Tibial nerve (tissue), 3 donors: ENCODE results near the gene KNL1.

ENCODE experiments used
- CTCF ChIP-seq, 5 experiments: fragments of 200-600 bp in 3 of 5; fragments of 450-650 bp in 2 of 5; sonication (generic) in 3 of 5; IDR thresholded peaks; one replicate each; pipeline ENCODE4 v1.5.1; 2016 to 2019; ENCODE audit warnings: antibody characterized with exemption in 5 of 5, mild to moderate bottlenecking in 3 of 5, moderate library complexity in 2 of 5
- POLR2A ChIP-seq, 2 donors: fragments of 450-650 bp; IDR thresholded peaks; one replicate each; pipeline ENCODE4 v1.6.1; 2017; ENCODE audit warnings: antibody characterized with exemption in 2 of 2, mild to moderate bottlenecking in 2 of 2, moderate library complexity in 2 of 2

GRCh38 chr15:40594429-40594836 is 384 bp downstream of the KNL1 start:
- TF ChIP-seq CTCF (IDR thresholded peaks at IDR 0.05) (no peak), POLR2A (IDR thresholded peaks at IDR 0.05) (no peak)
